NOMO-1 (cell line): ENCODE results near the gene DHRS1.
"Not testable (repeated sequence)": the region's sequence is repeated elsewhere in the genome, so short reads cannot be mapped to it uniquely, and the experiment has no call there.

Experiments used
- DNase-seq, 2 experiments: peaks; one replicate each; lab custom pipeline; 2025; ENCODE audit not compliant: unreplicated experiment in 2 of 2; lab: John Stamatoyannopoulos, UW

DHRS1 gene

GRCh38 chr14:24329073-24329663, 29.6 kb upstream of the DHRS1 start:
- no peak for DNase-seq

GRCh38 chr14:24327914-24328313, 28.3 kb upstream of the DHRS1 start:
- not testable (repeated sequence) for DNase-seq

- DNase-seq = peak; percentile 25 to 37
Observed at GRCh38 chr14:24327303-24327702, 27.7 kb upstream of the DHRS1 start.

- no peak for DNase-seq
Observed at GRCh38 chr14:24325963-24326362, 26.4 kb upstream of the DHRS1 start.

- no peak for DNase-seq
Observed at GRCh38 chr14:24325041-24325530, 25.5 kb upstream of the DHRS1 start.

GRCh38 chr14:24324024-24324423, 24.4 kb upstream of the DHRS1 start:
- no peak for DNase-seq

- DNase-seq = no peak
Observed at GRCh38 chr14:24323341-24323740, 23.8 kb upstream of the DHRS1 start.

GRCh38 chr14:24322672-24323071, 23.1 kb upstream of the DHRS1 start:
- DNase-seq = no peak

- DNase-seq = no peak
Observed at GRCh38 chr14:24321212-24321975, 21.8 kb upstream of the DHRS1 start.

GRCh38 chr14:24317141-24317928, 17.8 kb upstream of the DHRS1 start:
- DNase-seq = no peak

GRCh38 chr14:24316597-24316950, 17.0 kb upstream of the DHRS1 start:
- no peak for DNase-seq

GRCh38 chr14:24315807-24316596, 16.4 kb upstream of the DHRS1 start:
- no peak for DNase-seq

GRCh38 chr14:24315243-24315806, 15.7 kb upstream of the DHRS1 start:
- no peak for DNase-seq

GRCh38 chr14:24314377-24315193, 15.0 kb upstream of the DHRS1 start:
- DNase-seq = no peak

GRCh38 chr14:24313913-24314312, 14.3 kb upstream of the DHRS1 start:
- DNase-seq = peak; percentile 30 to 72

GRCh38 chr14:24312736-24313507, 13.3 kb upstream of the DHRS1 start:
- peak; percentile 83 to 89 for DNase-seq

GRCh38 chr14:24311837-24312615, 12.4 kb upstream of the DHRS1 start:
- peak; percentile 14 to 75 for DNase-seq
